Measurements from ENCODE around the gene TPI1. TPM values are rescaled to one million over a fixed set of nuclear protein-coding genes. Genes with fewer than 3 reads are reported as not detected.

TPI1 gene
- total RNA-seq, 4 donors from 2014 or later: 189 to 346 (median 282) TPM

DNA sequence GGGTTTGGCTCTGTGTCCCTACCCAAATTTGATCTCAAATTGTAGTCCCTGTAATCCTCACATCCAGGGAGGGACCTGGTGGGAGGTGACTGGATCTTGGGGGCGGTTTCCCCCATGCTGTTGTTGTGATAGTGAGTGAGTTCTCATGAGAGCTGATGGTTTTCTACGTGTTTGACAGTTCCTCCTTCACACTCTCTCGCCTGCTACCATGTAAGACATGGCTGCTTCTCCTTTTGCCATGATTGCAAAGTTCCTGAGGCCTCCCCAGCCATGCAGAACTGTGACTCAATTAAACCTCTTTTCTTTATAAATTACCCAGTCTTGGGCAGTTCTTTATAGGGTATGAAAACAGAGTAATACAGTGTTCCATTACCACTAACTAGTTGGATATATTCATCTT, 27.0 kb downstream of the TPI1 start:
- TF ChIP-seq POLR2A (IDR thresholded peaks at IDR 0.05) (no peak), EP300 (IDR thresholded peaks at IDR 0.05) (no peak)
- TF ChIP-seq, protein P1, sequence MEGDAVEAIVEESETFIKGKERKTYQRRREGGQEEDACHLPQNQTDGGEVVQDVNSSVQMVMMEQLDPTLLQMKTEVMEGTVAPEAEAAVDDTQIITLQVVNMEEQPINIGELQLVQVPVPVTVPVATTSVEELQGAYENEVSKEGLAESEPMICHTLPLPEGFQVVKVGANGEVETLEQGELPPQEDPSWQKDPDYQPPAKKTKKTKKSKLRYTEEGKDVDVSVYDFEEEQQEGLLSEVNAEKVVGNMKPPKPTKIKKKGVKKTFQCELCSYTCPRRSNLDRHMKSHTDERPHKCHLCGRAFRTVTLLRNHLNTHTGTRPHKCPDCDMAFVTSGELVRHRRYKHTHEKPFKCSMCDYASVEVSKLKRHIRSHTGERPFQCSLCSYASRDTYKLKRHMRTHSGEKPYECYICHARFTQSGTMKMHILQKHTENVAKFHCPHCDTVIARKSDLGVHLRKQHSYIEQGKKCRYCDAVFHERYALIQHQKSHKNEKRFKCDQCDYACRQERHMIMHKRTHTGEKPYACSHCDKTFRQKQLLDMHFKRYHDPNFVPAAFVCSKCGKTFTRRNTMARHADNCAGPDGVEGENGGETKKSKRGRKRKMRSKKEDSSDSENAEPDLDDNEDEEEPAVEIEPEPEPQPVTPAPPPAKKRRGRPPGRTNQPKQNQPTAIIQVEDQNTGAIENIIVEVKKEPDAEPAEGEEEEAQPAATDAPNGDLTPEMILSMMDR (IDR thresholded peaks at IDR 0.05): no peak
- no peaks in the 10 kb centered on the region for H3K9me3 ChIP-seq
- WGBS, 2 donors: 73 to 81% methylated on average over 3 of the region's 3 CpGs
- H3K4me3 ChIP-seq: no peak overlapping the region
- H3K4me1 ChIP-seq: peaks cover 0 to 18% (median 6%) of the 10 kb centered on the region in 4 donors
- H3K36me3 ChIP-seq: no peaks in the 10 kb centered on the region
- no peak overlapping the region for H3K27ac ChIP-seq
- no peaks in the 10 kb centered on the region for H3K27me3 ChIP-seq
- no peak for DNase-seq (ENCODE audit: low spot score in 2 of 2)

DNA sequence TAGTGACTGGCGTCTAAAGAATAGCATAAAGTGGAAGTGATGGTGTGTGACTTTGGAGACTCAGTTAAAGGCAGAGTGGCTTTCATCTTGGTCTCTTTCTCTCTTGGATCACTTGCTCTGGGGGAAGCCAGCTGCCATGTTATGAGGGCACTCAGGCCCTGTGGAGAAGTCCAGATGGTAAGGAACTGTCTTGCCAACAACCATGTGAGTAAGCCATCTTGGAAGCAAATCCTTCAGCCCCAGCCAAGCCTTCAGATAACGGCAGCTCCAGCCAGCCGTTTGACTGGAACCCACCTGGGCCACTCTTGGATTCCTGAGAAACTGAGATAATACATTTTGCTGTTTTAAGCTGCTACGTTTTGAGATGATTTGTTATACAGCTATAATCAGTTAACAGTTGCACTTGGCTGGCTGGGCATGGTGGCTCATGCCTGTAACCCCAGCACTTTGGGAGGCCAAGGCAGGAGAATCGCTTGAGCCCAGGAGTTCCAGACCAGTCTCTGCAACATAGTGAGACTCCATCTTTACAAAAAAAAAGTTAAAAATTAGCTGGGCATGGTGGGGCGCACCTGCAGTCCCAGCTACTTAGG, 29.6 kb downstream of the TPI1 start:
- Histone ChIP-seq H3K36me3 (no peaks in the 10 kb centered on the region), H3K27ac (no peak overlapping the region), H3K9me3 (no peaks in the 10 kb centered on the region), H3K4me1 (peaks cover 0 to 15% (median 7%) of the 10 kb centered on the region in 4 donors), H3K27me3 (no peaks in the 10 kb centered on the region), H3K4me3 (no peak overlapping the region)
- TF ChIP-seq EP300 (IDR thresholded peaks at IDR 0.05) (no peak), POLR2A (IDR thresholded peaks at IDR 0.05) (no peak)
- TF ChIP-seq, protein P1 (IDR thresholded peaks at IDR 0.05): no peak
- DNase-seq (ENCODE audit: low spot score in 2 of 2): no peak
- WGBS, 2 donors: 77 to 80% methylated on average over 6 of the region's 6 CpGs

DNA sequence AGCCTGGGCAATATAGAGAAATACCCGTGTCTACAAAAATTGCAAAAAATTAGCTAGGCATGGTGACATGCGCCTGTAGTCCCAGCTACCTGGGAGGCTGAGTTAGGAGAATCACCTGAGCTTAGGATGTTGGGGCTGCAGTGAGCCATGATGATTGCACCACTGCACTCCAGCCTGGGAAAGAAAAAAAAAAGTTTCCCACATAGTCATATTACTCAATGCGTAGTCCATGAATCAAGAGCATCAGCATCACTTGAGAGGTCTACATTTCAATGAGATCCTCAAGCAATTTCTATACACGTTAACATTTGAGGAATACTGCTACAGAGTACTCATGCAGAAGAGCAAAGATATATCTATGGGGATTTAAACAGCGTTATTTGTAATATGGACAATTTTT, 32.1 kb downstream of the TPI1 start:
- Histone ChIP-seq H3K36me3 (no peaks in the 10 kb centered on the region), H3K4me1 (peaks cover 0 to 21% (median 10%) of the 10 kb centered on the region in 4 donors), H3K27me3 (no peaks in the 10 kb centered on the region), H3K4me3 (no peak overlapping the region), H3K27ac (peak overlapping the region in 2 of 4 donors; percentile 40 to 76), H3K9me3 (no peaks in the 10 kb centered on the region)
- DNase-seq (ENCODE audit: low spot score in 2 of 2): no peak
- no peak for TF ChIP-seq EP300 (IDR thresholded peaks at IDR 0.05)
- TF ChIP-seq, protein P1 (IDR thresholded peaks at IDR 0.05): no peak
- TF ChIP-seq POLR2A (IDR thresholded peaks at IDR 0.05): no peak
- WGBS, 2 donors: 60 to 67% methylated on average over 5 of the region's 5 CpGs

DNA sequence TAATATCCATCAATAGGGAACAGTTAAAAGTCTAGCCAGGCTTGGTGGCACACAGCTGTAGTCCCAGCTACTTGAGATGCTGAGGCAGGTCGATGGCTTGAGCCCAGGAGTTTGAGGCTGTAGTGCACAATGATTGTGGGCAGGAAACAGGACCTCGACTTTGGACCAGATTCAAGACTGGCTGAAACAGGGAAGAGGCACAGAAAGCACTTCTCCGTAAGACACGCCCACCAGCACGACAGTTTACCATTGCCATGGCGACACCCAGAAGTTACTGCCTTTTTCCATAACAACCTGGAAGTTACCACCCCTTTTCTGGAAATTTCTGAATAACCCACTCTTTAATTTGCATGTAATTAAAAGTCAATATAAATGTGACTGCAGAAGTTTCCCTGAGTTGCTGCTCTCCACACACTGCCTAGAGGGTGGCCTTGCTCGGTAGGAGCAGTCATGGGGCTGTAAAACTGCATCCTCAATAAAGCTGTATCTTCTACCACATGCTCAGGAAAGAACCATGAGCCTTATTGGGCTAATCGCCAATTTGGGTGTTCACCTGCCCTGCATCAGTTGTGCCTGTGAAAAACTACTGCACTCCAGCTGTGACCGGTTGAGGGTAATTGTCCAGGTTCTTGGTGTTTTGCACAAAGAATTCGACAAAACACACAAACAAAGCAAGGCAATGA, 32.6 kb downstream of the TPI1 start:
- H3K4me1 ChIP-seq: peaks cover 0 to 24% (median 10%) of the 10 kb centered on the region in 4 donors
- no peaks in the 10 kb centered on the region for H3K27me3 ChIP-seq
- no peaks in the 10 kb centered on the region for H3K9me3 ChIP-seq
- H3K4me3 ChIP-seq: no peak overlapping the region
- TF ChIP-seq, protein P1 (IDR thresholded peaks at IDR 0.05): no peak
- peak in 1 of 2 donors; percentile 60 for TF ChIP-seq EP300 (IDR thresholded peaks at IDR 0.05)
- no peak for TF ChIP-seq POLR2A (IDR thresholded peaks at IDR 0.05)
- peak; percentile 36 to 51 for DNase-seq (ENCODE audit: low spot score in 2 of 2)
- H3K27ac ChIP-seq: peak overlapping the region in 3 of 4 donors; percentile 25 to 76 (median 67)
- no peaks in the 10 kb centered on the region for H3K36me3 ChIP-seq
- WGBS, 2 donors: 35 to 38% methylated on average over 10 of the region's 10 CpGs

DNA sequence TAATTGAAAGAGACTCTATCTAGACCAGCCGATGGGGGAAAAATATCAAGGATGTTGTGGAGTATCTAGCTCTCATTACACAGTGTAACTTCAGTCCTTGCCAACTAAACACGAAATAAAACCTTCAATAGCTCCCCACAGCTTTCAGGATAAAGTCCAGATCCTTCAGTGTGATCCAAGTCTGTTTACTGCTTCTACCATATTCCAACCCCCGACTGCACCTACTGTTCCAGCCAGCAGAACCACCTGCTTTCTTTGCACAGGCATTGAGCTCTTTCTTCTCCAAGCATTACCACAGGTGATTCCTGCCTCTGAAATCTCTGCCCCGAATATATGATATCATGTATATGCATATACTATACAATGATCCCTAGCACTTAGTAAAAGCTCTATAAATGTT, 35.1 kb downstream of the TPI1 start:
- Histone ChIP-seq H3K27ac (no peak overlapping the region), H3K9me3 (no peaks in the 10 kb centered on the region), H3K4me1 (peaks cover 0 to 30% (median 16%) of the 10 kb centered on the region in 4 donors), H3K4me3 (no peak overlapping the region), H3K27me3 (no peaks in the 10 kb centered on the region), H3K36me3 (peaks cover 0 to 13% (median 5%) of the 10 kb centered on the region in 3 donors)
- 87 to 90% methylated on average over 4 of the region's 4 CpGs for WGBS, 2 donors
- TF ChIP-seq, protein P1 (IDR thresholded peaks at IDR 0.05): no peak
- TF ChIP-seq POLR2A (IDR thresholded peaks at IDR 0.05) (no peak), EP300 (IDR thresholded peaks at IDR 0.05) (no peak)
- DNase-seq (ENCODE audit: low spot score in 2 of 2): no peak
